NCI-H510A treated with DMSO at 0.1 percent for 48 hours (cell line): ENCODE results near the gene ADAMTSL2.

ENCODE experiments used
- DNase-seq: peaks from one replicate; lab custom pipeline; 2025; lab: John Stamatoyannopoulos, UW

The ADAMTSL2 gene

GRCh38 chr9:133589454-133590227 is 55.1 kb downstream of the ADAMTSL2 start:
- no peak for DNase-seq

- DNase-seq = no peak
These were observed 55.8 kb downstream of the ADAMTSL2 start for GRCh38 chr9:133590231-133590855.

GRCh38 chr9:133591116-133591910 is 56.8 kb downstream of the ADAMTSL2 start:
- peak; percentile 26 for DNase-seq

GRCh38 chr9:133591985-133592384 is 57.5 kb downstream of the ADAMTSL2 start:
- no peak for DNase-seq

GRCh38 chr9:133592731-133593409 is 58.4 kb downstream of the ADAMTSL2 start:
- no peak for DNase-seq

- no peak for DNase-seq
These were observed 59.2 kb downstream of the ADAMTSL2 start for GRCh38 chr9:133593587-133594253.

- no peak for DNase-seq
These were observed 59.8 kb downstream of the ADAMTSL2 start for GRCh38 chr9:133594310-133594709.

GRCh38 chr9:133595910-133596309 is 61.4 kb downstream of the ADAMTSL2 start:
- no peak for DNase-seq

- DNase-seq = no peak
These were observed 62.9 kb downstream of the ADAMTSL2 start for GRCh38 chr9:133597316-133597957.

GRCh38 chr9:133598978-133599377 is 64.5 kb downstream of the ADAMTSL2 start:
- DNase-seq = no peak

- no peak for DNase-seq
These were observed 65.1 kb downstream of the ADAMTSL2 start for GRCh38 chr9:133599470-133600173.

GRCh38 chr9:133600739-133601138 is 66.2 kb downstream of the ADAMTSL2 start:
- DNase-seq = no peak

GRCh38 chr9:133601746-133602145 is 67.2 kb downstream of the ADAMTSL2 start:
- no peak for DNase-seq

GRCh38 chr9:133602277-133602676 is 67.8 kb downstream of the ADAMTSL2 start:
- DNase-seq = peak; percentile 64

- DNase-seq = peak; percentile 91
These were observed 68.8 kb downstream of the ADAMTSL2 start for GRCh38 chr9:133603135-133603927.

- DNase-seq = no peak
These were observed 69.7 kb downstream of the ADAMTSL2 start for GRCh38 chr9:133604214-133604613.

- peak; percentile 29 for DNase-seq
These were observed 70.4 kb downstream of the ADAMTSL2 start for GRCh38 chr9:133604856-133605255.

- no peak for DNase-seq
These were observed 70.9 kb downstream of the ADAMTSL2 start for GRCh38 chr9:133605446-133605845.

- no peak for DNase-seq
These were observed 71.6 kb downstream of the ADAMTSL2 start for GRCh38 chr9:133605856-133606707.
